GM12801 (cell line): ENCODE results near the gene MEIS1.

Experiments used
- TF ChIP-seq, protein P1 (sequence below): IDR thresholded peaks from one replicate; pipeline ENCODE4 v1.5.1; 2011; ENCODE audit warnings: control low read depth; ENCODE audit not compliant: insufficient read length; ENCODE audit errors: extremely low read depth

Gene MEIS1

DNA sequence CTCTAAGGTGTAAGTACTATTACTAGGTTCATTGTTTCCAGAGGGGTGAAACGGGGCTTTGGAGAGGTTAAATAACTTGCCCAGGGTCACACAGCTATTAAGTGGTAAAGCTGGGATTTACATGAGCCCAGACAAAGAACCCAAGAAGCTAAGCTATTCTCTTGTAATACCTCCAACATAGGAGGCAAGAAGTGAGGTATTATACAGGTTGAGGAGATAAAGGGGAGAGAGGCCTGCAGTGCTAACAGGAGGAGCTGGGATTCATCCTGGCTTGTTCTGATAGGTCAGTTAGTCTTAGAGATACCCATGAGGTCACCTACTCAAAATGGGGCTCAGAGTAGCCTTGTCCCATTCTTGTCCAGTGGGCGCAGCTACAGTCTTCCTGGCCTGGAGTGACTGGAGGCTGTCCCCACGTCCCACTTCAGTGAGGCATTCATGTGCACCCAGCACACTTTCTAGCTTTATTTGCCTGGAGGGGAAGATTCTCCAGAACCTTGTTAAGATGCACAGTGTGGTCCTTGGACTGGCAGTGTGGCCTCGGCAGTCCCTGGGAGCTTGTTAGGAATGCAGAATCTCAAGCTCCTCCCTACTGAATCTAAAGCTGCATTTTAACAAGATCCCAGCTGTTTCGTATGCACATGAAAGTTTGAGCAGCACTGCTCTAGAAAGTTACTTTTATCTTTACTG, 63.5 kb downstream of the MEIS1 start:
- TF ChIP-seq, protein P1, sequence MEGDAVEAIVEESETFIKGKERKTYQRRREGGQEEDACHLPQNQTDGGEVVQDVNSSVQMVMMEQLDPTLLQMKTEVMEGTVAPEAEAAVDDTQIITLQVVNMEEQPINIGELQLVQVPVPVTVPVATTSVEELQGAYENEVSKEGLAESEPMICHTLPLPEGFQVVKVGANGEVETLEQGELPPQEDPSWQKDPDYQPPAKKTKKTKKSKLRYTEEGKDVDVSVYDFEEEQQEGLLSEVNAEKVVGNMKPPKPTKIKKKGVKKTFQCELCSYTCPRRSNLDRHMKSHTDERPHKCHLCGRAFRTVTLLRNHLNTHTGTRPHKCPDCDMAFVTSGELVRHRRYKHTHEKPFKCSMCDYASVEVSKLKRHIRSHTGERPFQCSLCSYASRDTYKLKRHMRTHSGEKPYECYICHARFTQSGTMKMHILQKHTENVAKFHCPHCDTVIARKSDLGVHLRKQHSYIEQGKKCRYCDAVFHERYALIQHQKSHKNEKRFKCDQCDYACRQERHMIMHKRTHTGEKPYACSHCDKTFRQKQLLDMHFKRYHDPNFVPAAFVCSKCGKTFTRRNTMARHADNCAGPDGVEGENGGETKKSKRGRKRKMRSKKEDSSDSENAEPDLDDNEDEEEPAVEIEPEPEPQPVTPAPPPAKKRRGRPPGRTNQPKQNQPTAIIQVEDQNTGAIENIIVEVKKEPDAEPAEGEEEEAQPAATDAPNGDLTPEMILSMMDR: no peak

GRCh38 chr2:66501267-66501666, 66.3 kb downstream of the MEIS1 start:
- TF ChIP-seq, protein P1: no peak

DNA sequence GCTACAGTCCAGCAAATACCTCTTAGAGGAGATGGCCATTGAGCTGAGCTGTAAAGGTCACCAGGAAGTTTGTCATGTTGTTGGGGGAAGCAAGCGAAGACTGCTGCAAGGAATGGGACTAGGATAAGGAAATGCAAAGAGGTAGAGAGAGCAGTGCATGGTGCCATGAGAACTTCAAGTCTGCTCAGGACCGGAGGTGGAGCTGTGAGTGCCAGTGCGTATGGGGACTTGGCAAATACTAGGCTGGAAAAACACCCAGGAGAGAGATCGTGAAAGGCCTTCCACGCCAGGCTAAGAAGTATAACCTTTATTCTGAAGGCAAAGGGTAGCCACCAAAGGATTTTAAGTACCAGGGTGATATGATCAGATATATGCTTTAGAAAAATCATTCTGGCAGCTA, 71.3 kb downstream of the MEIS1 start:
- TF ChIP-seq, protein P1: no peak

DNA sequence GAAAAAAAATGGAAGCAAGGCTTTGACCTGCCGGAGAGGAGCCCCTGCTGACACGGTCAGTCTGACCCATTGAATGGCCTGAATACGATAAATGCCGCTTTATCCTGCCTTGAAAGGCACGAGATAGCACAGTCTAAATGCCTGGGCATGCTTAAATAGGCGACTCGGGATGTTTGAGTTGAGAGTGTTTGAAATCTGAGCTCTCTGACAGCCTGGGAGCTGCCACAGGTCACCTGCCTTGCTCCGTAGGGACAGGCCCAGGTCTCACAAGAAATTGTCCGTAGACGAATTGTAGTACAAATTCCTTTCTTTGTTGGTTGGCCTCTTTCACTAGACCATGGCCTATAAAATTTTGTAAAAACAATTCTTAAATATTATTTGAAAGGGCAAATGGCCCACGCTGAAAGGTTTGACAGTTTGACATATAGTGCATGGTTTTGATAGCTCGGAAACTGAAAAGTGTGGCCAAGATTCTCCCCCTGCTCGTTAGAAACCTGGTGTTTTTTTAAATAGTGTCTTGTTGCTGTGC, 72.8 kb downstream of the MEIS1 start:
- TF ChIP-seq, protein P1: no peak

DNA sequence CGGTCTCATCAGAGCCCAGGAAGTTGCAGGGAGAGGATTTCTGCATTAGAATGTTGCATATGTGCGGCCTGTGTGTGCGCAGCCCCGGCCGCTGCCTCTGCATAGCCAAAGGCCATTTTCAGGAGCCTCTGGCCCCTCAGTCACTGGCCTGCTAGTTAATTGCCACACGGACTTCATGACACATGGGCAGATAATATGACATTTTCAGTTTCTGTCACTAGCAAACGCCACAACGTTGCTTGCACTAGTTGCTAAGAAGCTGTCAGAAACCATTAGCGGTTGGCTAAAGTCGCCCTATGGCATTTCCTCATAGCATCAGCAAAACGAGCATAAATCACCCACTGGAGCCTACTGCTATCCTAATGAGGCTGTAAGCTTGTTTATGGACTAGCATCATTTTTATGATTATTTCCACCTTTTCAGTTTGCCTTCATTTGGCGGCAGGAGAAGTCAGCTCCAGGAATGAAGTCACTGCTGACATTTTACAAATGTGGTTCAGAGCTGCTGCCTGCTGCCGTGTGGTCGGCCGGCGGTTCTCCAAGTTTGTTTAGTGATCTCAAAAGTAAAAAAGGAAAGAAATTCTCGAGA, 73.7 kb downstream of the MEIS1 start:
- TF ChIP-seq, protein P1: no peak

GRCh38 chr2:66509326-66509811, 74.4 kb downstream of the MEIS1 start:
- TF ChIP-seq, protein P1: no peak

DNA sequence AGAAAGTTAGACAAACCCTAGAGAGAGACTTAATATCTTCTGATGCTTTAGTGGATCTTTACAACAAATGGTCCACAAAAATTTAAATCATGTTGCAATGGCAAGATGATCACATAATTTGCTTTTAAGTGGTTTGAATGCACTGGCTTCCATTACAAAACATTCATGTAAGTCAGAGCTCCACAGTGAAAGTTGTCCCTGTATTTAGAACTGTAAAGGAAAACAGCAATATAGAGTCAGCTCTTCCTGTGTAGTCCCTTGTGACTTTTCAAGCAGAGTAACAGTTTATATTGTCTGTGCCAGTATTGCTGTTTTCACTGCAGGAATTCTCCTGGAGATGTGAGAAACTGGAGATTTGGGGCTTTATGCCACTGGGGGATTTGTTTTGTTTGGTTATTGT, 77.7 kb downstream of the MEIS1 start:
- TF ChIP-seq, protein P1: no peak
